HEK293 (cell line): ENCODE data around the gene ARPC4.

ENCODE experiments used
- CTCF ChIA-PET: fragments of 350-600 bp; formaldehyde crosslinking; extraction: SDS; loops from one replicate; lab custom pipeline; 2021; ENCODE audit warnings: antibody characterized with exemption; lab: Yijun Ruan, JAX
- POLR2A ChIA-PET: fragments of 300-600 bp; formaldehyde crosslinking; extraction: SDS; loops from one replicate; lab custom pipeline; 2020; ENCODE audit warnings: antibody characterized with exemption, inconsistent platforms; lab: Yijun Ruan, JAX
- H3K27ac ChIP-seq: fragments of 200-500 bp; sonication (Bioruptor generic); 2 replicates; pipeline ENCODE4 v1.5.1; 2014; ENCODE audit warnings: low read depth, low read length, control low read depth, inconsistent platforms; ENCODE audit errors: extremely low read depth
- H3K36me3 ChIP-seq, 2 experiments: fragments of 200-500 bp in 1 of 2; sonication (Bioruptor generic) in 1 of 2; 1 replicate in 1 of 2; 2 replicates in 1 of 2; pipeline ENCODE4 v1.5.1; 2014 to 2017; ENCODE audit warnings: inconsistent platforms in 2 of 2, low read length in 2 of 2; ENCODE audit not compliant: control insufficient read depth in 2 of 2, insufficient read depth in 1 of 2
- H3K4me1 ChIP-seq: fragments of 200-500 bp; sonication (Bioruptor generic); 2 replicates; pipeline ENCODE4 v1.5.1; 2014; ENCODE audit warnings: mild to moderate bottlenecking, low read length, inconsistent platforms; ENCODE audit not compliant: control insufficient read depth, insufficient read depth
- H3K4me3 ChIP-seq: 2 replicates; pipeline ENCODE4 v1.5.1; 2011; ENCODE audit warnings: low read depth, mild to moderate bottlenecking, control low read depth, low read length, moderate library complexity
- H3K9me3 ChIP-seq: fragments of 200-500 bp; sonication (Bioruptor generic); 2 replicates; pipeline ENCODE4 v1.5.1; 2014; ENCODE audit warnings: low read depth, low read length, inconsistent platforms; ENCODE audit not compliant: control insufficient read depth, insufficient read depth
- BCL11A ChIP-seq: fragments of 450-650 bp; formaldehyde crosslinking; IDR thresholded peaks from 2 replicates; pipeline ENCODE4 v1.5.1; 2016; ENCODE audit warnings: low read depth, missing biosample characterization, missing genetic modification characterization
- HOXC10 ChIP-seq: sonication (generic); formaldehyde crosslinking; IDR thresholded peaks from 2 replicates; pipeline ENCODE4 v1.8.1; 2023; ENCODE audit warnings: mild to moderate bottlenecking, missing genetic modification reagents
- MEIS1 ChIP-seq: sonication (generic); formaldehyde crosslinking; IDR thresholded peaks from 2 replicates; pipeline ENCODE4 v1.8.1; 2022; ENCODE audit warnings: missing genetic modification reagents, mild to moderate bottlenecking, borderline replicate concordance
- PRDM2 ChIP-seq: fragments of 450-650 bp; formaldehyde crosslinking; IDR thresholded peaks from 2 replicates; pipeline ENCODE4 v1.5.1; 2016; ENCODE audit warnings: missing biosample characterization, missing genetic modification characterization, borderline replicate concordance
- WT1 ChIP-seq: fragments of 450-650 bp; formaldehyde crosslinking; IDR thresholded peaks from 2 replicates; pipeline ENCODE4 v1.5.1; 2016; ENCODE audit warnings: missing biosample characterization, missing genetic modification characterization
- ZBTB48 ChIP-seq: fragments of 450-650 bp; formaldehyde crosslinking; IDR thresholded peaks from 2 replicates; pipeline ENCODE4 v1.5.1; 2016; ENCODE audit warnings: missing biosample characterization, missing genetic modification characterization
- ZFP69B ChIP-seq: fragments of 450-650 bp; formaldehyde crosslinking; IDR thresholded peaks from 2 replicates; pipeline ENCODE4 v1.5.1; 2016; ENCODE audit warnings: missing biosample characterization, missing genetic modification characterization
- ZNF121 ChIP-seq: fragments of 450-650 bp; formaldehyde crosslinking; IDR thresholded peaks from 2 replicates; pipeline ENCODE4 v1.5.1; 2016; ENCODE audit warnings: missing biosample characterization, missing genetic modification characterization
- ZNF2 ChIP-seq: fragments of 450-650 bp; formaldehyde crosslinking; IDR thresholded peaks from 2 replicates; pipeline ENCODE4 v1.5.1; 2016; ENCODE audit warnings: missing biosample characterization, missing genetic modification characterization
- ZNF221 ChIP-seq: fragments of 450-650 bp; formaldehyde crosslinking; IDR thresholded peaks from 2 replicates; pipeline ENCODE4 v1.5.1; 2017; ENCODE audit warnings: missing biosample characterization, missing genetic modification characterization, borderline replicate concordance
- ZNF223 ChIP-seq: fragments of 450-650 bp; formaldehyde crosslinking; IDR thresholded peaks from 2 replicates; pipeline ENCODE4 v1.5.1; 2016; ENCODE audit warnings: missing biosample characterization, missing genetic modification characterization
- ZNF335 ChIP-seq: fragments of 450-650 bp; formaldehyde crosslinking; conservative IDR thresholded peaks from 2 replicates; pipeline ENCODE4 v1.5.1; 2016; ENCODE audit warnings: missing biosample characterization, missing genetic modification characterization
- ZNF341 ChIP-seq: fragments of 450-650 bp; formaldehyde crosslinking; IDR thresholded peaks from 2 replicates; pipeline ENCODE4; 2016; ENCODE audit warnings: low read depth, missing biosample characterization, missing genetic modification characterization
- ZNF354C ChIP-seq: fragments of 450-650 bp; formaldehyde crosslinking; IDR thresholded peaks from 2 replicates; pipeline ENCODE4 v1.5.1; 2016; ENCODE audit warnings: missing biosample characterization, missing genetic modification characterization, low read depth, borderline replicate concordance
- ZNF398 ChIP-seq: fragments of 450-650 bp; formaldehyde crosslinking; IDR thresholded peaks from 2 replicates; pipeline ENCODE4 v1.5.1; 2017; ENCODE audit warnings: missing biosample characterization, missing genetic modification characterization
- ZNF416 ChIP-seq: fragments of 450-650 bp; formaldehyde crosslinking; IDR thresholded peaks from 2 replicates; pipeline ENCODE4 v1.5.1; 2016; ENCODE audit warnings: missing biosample characterization, missing genetic modification characterization
- ZNF473 ChIP-seq: fragments of 450-650 bp; formaldehyde crosslinking; IDR thresholded peaks from 2 replicates; pipeline ENCODE4 v1.5.1; 2017; ENCODE audit warnings: missing biosample characterization, missing genetic modification characterization
- ZNF549 ChIP-seq: fragments of 450-650 bp; IDR thresholded peaks from 2 replicates; pipeline ENCODE4 v1.5.1; 2018; ENCODE audit warnings: missing biosample characterization, missing genetic modification characterization, mild to moderate bottlenecking, inconsistent platforms, moderate library complexity
- ZNF558 ChIP-seq: fragments of 450-650 bp; formaldehyde crosslinking; IDR thresholded peaks from 2 replicates; pipeline ENCODE4 v1.5.1; 2016; ENCODE audit warnings: missing biosample characterization, missing genetic modification characterization
- ZNF600 ChIP-seq: fragments of 450-650 bp; formaldehyde crosslinking; IDR thresholded peaks from 2 replicates; pipeline ENCODE4 v1.5.1; 2016; ENCODE audit warnings: missing biosample characterization, missing genetic modification characterization
- ZNF654 ChIP-seq: fragments of 450-650 bp; formaldehyde crosslinking; IDR thresholded peaks from 2 replicates; pipeline ENCODE4 v1.5.1; 2016; ENCODE audit warnings: low read depth, missing biosample characterization, missing genetic modification characterization
- ZNF707 ChIP-seq: fragments of 450-650 bp; formaldehyde crosslinking; IDR thresholded peaks from 2 replicates; pipeline ENCODE4 v1.5.1; 2016; ENCODE audit warnings: missing biosample characterization, missing genetic modification characterization
- ZNF768 ChIP-seq: fragments of 450-650 bp; formaldehyde crosslinking; IDR thresholded peaks from 2 replicates; pipeline ENCODE4 v1.5.1; 2018; ENCODE audit warnings: missing biosample characterization, mild to moderate bottlenecking, missing genetic modification characterization
- ZSCAN23 ChIP-seq: fragments of 450-650 bp; formaldehyde crosslinking; IDR thresholded peaks from 2 replicates; pipeline ENCODE4 v1.5.1; 2016; ENCODE audit warnings: missing biosample characterization, missing genetic modification characterization
- TF ChIP-seq, protein P1 (sequence below): fragments of 450-650 bp; formaldehyde crosslinking; IDR thresholded peaks from 2 replicates; pipeline ENCODE4 v1.5.1; 2016; ENCODE audit warnings: missing biosample characterization, missing genetic modification characterization
- TF ChIP-seq, protein P2 (sequence below): fragments of 450-650 bp; formaldehyde crosslinking; IDR thresholded peaks from 2 replicates; pipeline ENCODE4 v1.5.1; 2016; ENCODE audit warnings: missing biosample characterization, missing genetic modification characterization
- TF ChIP-seq, protein P3 (sequence below): fragments of 450-650 bp; formaldehyde crosslinking; IDR thresholded peaks from 2 replicates; pipeline ENCODE4 v1.5.1; 2016; ENCODE audit warnings: missing biosample characterization, missing genetic modification characterization

ARPC4 gene

GRCh38 chr3:9781978-9782603 is 10.8 kb upstream of the ARPC4 start (continued):
- TF ChIP-seq BCL11A (tag by site-specific recombination) (peak; percentile 26; the same call in 1 of the 2 replicates), ZNF768 (tag by site-specific recombination) (no peak), ZNF549 (tag by site-specific recombination) (no peak), ZFP69B (tag by site-specific recombination) (peak; percentile 54; the same call in 1 of the 2 replicates), ZNF335 (tag by site-specific recombination) (0 out of 2 replicates have a peak, but pooled peaks have one; percentile 21), ZNF707 (tag by site-specific recombination) (no peak), MEIS1 (no peak), WT1 (tag by site-specific recombination) (peak; percentile 35; the same call in 1 of the 2 replicates), ZNF416 (no peak), ZNF221 (tag by site-specific recombination) (no peak), ZNF473 (no peak), ZNF341 (no peak), ZNF2 (no peak), ZNF354C (tag by site-specific recombination) (no peak), ZNF121 (peak; percentile 78; the same call in 1 of the 2 replicates), ZBTB48 (no peak), HOXC10 (CRISPR knock-in tag) (no peak), PRDM2 (no peak), ZSCAN23 (tag by site-specific recombination) (no peak)
- TF ChIP-seq, protein P1, sequence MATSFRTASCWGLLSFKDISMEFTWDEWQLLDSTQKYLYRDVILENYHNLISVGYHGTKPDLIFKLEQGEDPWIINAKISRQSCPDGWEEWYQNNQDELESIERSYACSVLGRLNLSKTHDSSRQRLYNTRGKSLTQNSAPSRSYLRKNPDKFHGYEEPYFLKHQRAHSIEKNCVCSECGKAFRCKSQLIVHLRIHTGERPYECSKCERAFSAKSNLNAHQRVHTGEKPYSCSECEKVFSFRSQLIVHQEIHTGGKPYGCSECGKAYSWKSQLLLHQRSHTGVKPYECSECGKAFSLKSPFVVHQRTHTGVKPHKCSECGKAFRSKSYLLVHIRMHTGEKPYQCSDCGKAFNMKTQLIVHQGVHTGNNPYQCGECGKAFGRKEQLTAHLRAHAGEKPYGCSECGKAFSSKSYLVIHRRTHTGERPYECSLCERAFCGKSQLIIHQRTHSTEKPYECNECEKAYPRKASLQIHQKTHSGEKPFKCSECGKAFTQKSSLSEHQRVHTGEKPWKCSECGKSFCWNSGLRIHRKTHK (tag by site-specific recombination) = no peak
- TF ChIP-seq, all 188 proteins: peak for 8

DNA sequence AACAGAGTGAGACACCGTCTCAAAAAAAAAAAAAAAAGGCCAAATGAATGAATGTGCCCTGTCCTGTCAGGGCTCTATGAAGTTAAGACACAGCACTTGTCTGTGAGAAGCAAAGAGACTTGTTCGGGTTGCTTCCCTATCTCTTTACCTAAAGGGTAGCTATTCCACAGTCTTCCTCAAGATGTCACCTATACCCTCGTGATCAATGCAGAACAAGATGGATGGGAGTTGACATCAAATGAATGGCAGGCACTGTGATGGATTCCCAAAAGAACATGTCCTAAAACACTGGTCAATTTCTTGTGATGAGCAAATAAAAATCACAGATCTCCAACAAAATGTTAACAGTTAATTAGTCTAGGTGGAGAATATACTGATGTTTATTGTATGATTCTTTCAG is 10.1 kb upstream of the ARPC4 start:
- Histone ChIP-seq H3K4me3 (no peak overlapping the region), H3K36me3 (peaks cover 13 to 79% of the 10 kb centered on the region in 2 experiments; a peak in 2 of 3 replicates), H3K4me1 (no peaks in the 10 kb centered on the region), H3K27ac (no peak overlapping the region), H3K9me3 (no peaks in the 10 kb centered on the region)
- POLR2A ChIA-PET = interaction anchor here (0.7 to 1.6 kb wide), 3 partner anchors 10 to 1935 kb away, joined by 3 to 6 read pairs (median 3); partner anchors contain the start of gene ARPC4
- CTCF ChIA-PET = interaction anchor here (0.7 to 2.0 kb wide), 5 partner anchors 9 to 569 kb away, joined by 3 to 5 read pairs (median 4); no protein-coding TSS in a partner anchor
- no peak for TF ChIP-seq ZNF558 (tag by site-specific recombination)
- TF ChIP-seq, protein P2, sequence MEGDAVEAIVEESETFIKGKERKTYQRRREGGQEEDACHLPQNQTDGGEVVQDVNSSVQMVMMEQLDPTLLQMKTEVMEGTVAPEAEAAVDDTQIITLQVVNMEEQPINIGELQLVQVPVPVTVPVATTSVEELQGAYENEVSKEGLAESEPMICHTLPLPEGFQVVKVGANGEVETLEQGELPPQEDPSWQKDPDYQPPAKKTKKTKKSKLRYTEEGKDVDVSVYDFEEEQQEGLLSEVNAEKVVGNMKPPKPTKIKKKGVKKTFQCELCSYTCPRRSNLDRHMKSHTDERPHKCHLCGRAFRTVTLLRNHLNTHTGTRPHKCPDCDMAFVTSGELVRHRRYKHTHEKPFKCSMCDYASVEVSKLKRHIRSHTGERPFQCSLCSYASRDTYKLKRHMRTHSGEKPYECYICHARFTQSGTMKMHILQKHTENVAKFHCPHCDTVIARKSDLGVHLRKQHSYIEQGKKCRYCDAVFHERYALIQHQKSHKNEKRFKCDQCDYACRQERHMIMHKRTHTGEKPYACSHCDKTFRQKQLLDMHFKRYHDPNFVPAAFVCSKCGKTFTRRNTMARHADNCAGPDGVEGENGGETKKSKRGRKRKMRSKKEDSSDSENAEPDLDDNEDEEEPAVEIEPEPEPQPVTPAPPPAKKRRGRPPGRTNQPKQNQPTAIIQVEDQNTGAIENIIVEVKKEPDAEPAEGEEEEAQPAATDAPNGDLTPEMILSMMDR (tag by site-specific recombination) = 0 out of 2 replicates have a peak, but pooled peaks have one; percentile 16
- no peak for TF ChIP-seq ZNF223 (tag by site-specific recombination)
- peak; percentile 30; the same call in 1 of the 2 replicates for TF ChIP-seq ZNF654 (tag by site-specific recombination)
- 0 out of 2 replicates have a peak, but pooled peaks have one; percentile 26 for TF ChIP-seq ZNF600 (tag by site-specific recombination)
- no peak for TF ChIP-seq ZNF398
- TF ChIP-seq, protein P3, sequence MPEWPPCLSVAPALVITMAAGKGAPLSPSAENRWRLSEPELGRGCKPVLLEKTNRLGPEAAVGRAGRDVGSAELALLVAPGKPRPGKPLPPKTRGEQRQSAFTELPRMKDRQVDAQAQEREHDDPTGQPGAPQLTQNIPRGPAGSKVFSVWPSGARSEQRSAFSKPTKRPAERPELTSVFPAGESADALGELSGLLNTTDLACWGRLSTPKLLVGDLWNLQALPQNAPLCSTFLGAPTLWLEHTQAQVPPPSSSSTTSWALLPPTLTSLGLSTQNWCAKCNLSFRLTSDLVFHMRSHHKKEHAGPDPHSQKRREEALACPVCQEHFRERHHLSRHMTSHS = no peak
